NK-92 (cell line): ENCODE measurements around the gene PLD3.
A peak's percentile ranks its signal among the peaks of the same experiment; 100 is the strongest.

Experiments
- DNase-seq: peaks from one replicate; lab custom pipeline; 2025; ENCODE audit not compliant: unreplicated experiment; lab: John Stamatoyannopoulos, UW

The PLD3 gene

DNA sequence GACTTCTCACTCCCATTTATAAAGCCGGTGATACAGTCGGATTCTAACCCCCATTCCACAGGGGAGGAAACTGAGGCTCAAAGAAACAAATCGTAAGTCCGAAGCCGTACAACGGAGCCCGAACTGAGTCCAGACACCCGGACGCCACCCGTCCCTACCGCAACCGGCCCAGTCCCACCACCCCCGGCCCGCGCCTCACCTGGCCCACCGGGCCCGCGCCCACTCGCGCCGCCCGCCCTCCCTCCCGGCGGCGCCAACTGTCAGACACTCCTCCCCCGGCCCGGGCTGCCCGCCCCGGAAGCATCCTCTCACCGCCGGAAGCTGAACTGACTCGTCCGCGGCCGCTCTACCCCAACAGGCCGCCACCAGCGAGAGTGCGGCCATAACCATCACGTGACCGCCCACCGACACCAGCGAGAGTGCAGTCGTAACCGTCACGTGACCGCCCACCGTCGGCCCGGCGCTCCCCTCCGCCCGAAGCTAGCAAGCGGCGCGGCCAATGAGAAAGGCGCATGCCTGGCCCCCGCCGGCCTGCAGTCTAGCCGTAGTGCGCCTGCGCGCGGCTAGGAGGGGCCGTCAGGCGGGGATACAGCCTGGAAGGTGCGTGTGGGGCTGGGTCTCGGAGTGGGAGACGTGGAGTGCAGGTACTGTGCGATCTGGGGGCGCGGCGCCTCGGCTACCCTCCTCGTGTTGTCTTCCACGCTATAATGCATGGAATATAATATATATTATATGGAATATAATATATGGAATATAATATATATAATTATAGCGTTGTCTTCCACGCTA lies at the start of gene PLD3, which contains the start of gene C19orf47:
Gene PLD3 (plus strand): TSS at position 571 of the 789 bp plus-strand sequence. CDS start 17,789 bp downstream, outside the sequence.
Gene C19orf47 (minus strand): TSS at position 273 of the 789 bp plus-strand sequence. CDS start 6,540 bp downstream, outside the sequence.
- peak; percentile 91 for DNase-seq

DNA sequence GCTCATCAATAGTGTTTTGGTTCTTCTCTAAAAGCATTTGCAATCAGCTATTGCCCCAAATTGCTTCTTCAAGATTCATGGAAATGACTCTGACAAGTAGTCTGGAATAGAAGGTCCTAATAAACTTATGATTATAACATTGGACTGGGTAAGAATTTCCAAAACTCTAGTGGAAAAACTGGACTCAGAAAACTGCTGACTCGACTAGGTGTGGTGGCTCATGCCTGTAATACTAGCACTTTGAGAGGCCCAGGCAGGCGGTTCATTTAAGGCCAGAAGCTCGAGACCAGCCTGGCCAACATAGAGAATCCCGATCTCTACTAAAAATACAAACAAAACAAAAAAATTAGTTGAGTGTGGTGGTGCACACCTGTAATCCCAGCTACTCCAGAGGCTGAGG lies 47.8 kb upstream of the PLD3 start:
- no peak for DNase-seq

- no peak for DNase-seq
Observed at GRCh38 chr19:40302224-40303011, 46.1 kb upstream of the PLD3 start.

DNA sequence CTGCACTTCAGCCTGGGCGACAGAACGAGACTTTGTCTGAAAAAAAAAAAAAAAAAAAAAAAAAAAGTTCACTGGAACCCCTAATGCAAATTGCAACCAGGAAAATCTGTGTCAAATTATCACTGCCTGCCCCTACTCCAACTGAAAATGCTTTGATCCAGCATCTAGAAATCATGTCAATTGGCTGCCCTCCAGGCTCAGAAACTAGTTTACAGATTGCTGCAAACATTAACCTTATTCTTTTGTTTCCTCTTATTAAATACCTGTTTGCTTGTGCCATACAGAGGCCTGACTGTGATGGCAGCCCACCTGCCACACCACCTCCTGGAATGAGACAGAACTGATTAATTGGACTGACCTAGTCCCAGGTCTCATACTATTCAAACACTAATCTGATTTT lies 44.7 kb upstream of the PLD3 start:
- no peak for DNase-seq

GRCh38 chr19:40304306-40304705 lies 44.2 kb upstream of the PLD3 start:
- DNase-seq, result no peak

DNA sequence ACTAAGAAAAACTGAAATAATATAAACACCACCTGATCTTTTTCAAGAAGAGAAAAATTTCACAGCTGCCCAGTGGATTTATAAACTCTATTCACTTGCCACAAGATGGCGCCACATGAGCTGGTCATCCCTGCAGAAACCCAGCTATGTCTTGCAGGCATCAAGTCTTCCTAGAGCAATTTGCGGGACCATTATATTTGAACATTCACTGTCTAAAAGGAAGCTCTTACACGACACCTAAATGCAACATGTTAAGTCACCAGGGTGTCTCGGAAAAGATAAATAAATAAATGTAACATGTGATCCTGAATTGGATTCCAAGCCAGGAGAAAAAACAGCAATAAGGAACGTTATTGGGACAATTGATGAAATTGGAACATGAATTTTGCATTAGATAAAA lies 43.1 kb upstream of the PLD3 start:
- no peak for DNase-seq

- no peak for DNase-seq
Observed at GRCh38 chr19:40309666-40310065, 38.8 kb upstream of the PLD3 start.

GRCh38 chr19:40312533-40312932 lies 36.0 kb upstream of the PLD3 start:
- no peak for DNase-seq

DNA sequence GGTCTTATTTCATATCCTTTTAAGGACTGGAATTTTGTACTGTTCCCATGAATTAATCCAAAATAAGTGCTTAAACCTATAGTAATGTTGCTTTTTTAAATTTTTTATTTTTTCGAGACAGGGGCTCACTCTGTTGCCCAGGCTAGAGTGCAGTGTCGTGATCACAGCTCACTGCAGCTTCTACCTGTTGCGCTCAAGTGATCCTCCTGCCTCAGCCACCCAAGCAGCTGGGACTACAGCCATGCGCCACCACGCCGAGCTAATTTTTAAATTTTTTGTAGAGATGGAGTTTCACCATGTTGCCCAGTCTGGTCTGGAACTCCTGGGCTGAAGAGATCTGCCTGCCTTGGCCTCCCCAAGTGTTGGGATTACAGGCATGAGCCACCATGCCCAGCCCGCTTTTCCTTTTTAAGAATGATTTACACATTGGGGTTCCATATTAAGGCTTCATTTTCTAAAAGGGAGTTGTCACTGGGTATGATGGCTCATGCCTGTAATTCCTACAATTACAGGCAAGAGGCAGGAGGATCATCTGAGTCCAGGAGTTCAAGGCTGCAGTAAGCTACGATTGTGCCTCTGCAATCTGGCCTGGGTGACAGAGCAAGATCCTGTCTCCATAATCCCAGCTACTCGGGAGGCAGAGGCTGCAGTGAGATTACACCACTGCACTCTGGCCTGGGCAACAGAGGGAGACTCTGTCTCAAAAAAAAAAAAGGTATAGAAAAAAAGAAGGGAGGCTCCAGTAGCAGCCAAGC lies 35.1 kb upstream of the PLD3 start:
- DNase-seq, result no peak

DNA sequence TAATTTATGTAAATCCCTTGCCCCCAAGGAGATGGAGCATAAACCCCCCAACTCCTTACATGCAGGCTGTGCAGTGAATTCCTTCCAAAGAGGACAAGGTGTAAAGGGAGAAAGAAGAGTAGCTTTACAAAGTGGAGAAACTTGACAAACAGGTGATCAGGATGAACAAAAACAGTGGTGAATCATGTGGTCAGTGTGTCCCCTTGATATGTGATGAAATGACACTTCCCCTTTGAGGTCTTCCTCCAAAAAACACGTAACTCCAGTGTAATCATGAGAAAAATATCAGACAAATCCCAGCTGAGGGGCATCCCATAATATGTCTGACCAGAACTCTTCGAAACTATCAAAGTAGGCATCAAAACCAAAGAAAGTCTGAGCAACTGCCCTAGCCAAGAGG lies 33.8 kb upstream of the PLD3 start:
- DNase-seq, result no peak

GRCh38 chr19:40315812-40316470 lies 32.6 kb upstream of the PLD3 start:
- no peak for DNase-seq

GRCh38 chr19:40317338-40317737 lies 31.2 kb upstream of the PLD3 start:
- DNase-seq, result no peak

GRCh38 chr19:40320558-40320935 lies 27.9 kb upstream of the PLD3 start:
- no peak for DNase-seq

DNA sequence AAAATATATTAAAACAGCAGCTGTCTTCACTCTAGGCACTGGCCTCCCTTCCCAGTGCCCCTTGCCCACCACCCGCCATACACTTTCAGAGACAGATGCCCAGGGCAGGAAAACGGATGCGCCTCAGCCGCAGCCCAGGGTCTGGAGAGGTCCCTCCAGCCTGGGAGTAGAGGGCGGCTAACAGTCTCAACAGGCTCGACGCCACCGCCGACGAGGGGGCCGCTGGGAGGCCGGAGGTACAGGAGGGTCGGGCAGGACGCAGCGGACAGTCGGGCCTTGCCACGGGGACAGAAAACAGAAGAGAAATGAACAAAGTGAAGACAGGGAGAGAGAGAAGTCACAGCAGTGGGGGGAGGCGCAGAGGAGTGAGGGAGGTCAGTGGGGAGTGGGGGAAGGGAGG lies 27.4 kb upstream of the PLD3 start:
- DNase-seq, result no peak

DNA sequence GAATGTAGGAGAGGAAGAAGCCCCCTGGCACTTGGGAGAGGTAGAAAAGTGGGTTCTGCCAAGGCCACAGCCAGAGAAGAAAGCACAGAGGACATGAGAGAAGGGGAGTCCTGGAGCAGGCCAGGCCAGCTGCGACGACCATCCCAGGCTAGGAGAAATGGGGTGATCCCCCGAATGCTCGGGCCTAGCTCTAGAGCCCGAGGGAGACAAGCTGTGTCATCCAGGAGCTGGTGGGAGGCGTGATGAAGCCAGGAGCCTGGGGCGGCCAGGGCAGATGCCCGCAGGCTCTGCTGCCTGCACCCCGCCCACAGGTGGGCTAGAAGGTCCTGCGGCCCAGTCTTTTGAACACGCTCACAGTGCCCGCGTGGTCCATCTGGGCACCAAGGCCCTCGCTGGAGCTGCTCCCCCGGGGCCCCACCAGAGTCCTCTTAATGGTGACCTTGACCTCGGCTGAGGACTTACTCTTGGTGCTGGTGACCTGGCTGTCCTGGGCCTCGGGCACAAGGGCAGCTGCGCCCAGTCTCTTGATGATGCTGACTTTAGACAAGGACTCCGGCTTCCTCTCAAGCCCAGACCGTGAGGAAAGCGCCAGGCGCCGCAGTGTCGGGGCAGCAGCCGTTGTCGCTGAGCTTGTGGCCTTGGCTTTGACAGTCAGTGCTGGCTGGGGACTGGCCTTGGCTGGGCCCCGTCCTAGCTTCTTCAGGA lies 26.8 kb upstream of the PLD3 start:
- no peak for DNase-seq

- DNase-seq, result no peak
Observed at GRCh38 chr19:40322271-40322610, 26.3 kb upstream of the PLD3 start.

DNA sequence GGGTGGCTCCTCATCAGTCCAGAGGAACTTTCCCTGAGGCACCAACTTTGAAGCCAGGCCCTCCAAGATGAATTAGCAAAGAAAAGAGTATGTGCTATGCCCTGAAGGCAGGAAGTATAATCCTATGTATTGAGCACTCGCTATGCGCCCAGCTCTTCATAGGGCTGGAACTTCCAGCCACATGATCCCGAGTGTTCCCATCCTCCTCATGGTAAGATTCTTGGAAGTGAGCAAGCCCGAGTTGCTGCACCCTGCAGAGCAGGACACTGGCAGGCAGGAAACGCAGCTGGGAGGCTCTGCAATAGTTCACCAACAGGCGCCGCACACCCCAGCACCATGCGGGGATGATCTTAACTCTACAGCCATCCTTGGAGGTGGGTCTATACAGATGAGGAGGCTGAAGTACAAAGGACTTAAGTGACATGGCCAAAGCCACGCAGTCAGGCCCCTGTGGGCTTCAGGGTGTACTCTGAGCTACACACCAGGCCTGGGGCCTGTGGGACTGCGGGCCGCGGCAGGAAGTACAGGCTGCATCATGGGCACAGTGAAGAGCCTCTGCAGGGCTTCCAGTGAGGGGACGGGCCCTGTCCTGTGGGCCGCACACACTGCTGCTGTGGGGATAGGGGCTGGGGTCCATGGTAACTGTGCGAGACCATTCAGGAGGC lies 25.4 kb upstream of the PLD3 start:
- no peak for DNase-seq

DNA sequence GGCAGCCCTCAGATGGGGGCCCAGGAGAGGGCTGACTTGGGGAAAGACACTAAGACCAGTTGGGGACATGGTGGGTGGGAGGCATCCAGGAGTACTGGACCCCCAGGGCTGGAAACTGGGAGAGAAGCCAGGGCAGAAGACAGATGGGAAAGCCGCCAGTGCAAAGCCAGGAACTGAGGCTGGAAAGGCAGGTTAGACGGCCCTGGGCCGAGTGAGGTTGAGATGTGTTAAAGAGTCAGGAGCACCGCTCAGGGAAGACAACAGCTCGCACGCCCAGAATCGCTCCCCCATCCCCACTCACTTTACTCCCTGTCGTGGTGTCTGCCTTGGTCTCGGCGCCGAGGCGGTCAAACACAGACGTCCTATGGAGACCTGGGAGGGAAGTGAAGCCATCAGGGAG lies 24.8 kb upstream of the PLD3 start:
- DNase-seq, result no peak

- no peak for DNase-seq
Observed at GRCh38 chr19:40326201-40326600, 22.3 kb upstream of the PLD3 start.

DNA sequence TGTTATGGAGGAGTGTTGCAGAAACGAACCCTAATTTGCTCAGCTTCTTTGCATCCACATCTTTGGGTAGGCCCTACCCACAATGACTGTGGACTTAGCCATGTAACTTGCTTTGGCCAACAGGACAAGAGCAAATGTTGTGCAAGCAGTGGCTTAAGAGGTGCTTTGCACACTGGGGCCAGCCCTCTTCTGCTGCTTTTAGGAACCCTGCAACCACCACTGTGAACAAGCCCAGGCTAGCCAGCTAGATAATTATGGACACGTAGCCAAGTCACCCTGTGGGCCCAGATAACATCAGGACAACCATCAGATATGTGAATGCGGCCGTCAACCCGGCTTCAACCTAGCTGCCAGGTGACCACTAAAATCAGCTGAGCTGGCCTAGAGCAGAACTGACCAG lies 17.4 kb upstream of the PLD3 start:
- no peak for DNase-seq
